Ovary (tissue), 9 donors: ENCODE data around the gene ATP6V0A4. TPM values are rescaled to one million over a fixed set of nuclear protein-coding genes. Genes with fewer than 3 reads are reported as not detected.

Source experiments
- DNase-seq, 5 donors: peaks; one replicate each; pipeline ENCODE4 v3.0.0-alpha.2; 2019 to 2020
- H3K27ac ChIP-seq, 2 donors: fragments of 200-600 bp; one replicate each; pipeline versions ENCODE4 v1.5.1 to v1.8.0; 2019 to 2022
- H3K27me3 ChIP-seq: fragments of 200-600 bp; one replicate; pipeline ENCODE4 v1.8.0; 2022
- H3K36me3 ChIP-seq: fragments of 200-600 bp; sonication (generic); one replicate; pipeline ENCODE4 v1.5.1; 2019
- H3K4me1 ChIP-seq: one replicate; pipeline ENCODE4 v1.8.1; 2013; ENCODE audit warnings: mild to moderate bottlenecking, moderate library complexity; ENCODE audit not compliant: insufficient read depth
- H3K4me3 ChIP-seq: fragments of 200-600 bp; sonication (generic); one replicate; pipeline ENCODE4 v1.5.1; 2017
- H3K9me3 ChIP-seq, 2 donors: fragments of 200-600 bp in 1 of 2; sonication (generic) in 1 of 2; one replicate each; pipeline versions ENCODE4 v1.5.1 to v1.8.1; 2013 to 2019; ENCODE audit warnings: mild to moderate bottlenecking in 1 of 2, moderate library complexity in 1 of 2
- EP300 ChIP-seq: sonication (generic); formaldehyde crosslinking; IDR thresholded peaks from one replicate; pipeline ENCODE4 v1.6.1; 2017; ENCODE audit warnings: antibody characterized with exemption
- POLR2A ChIP-seq: fragments of 450-650 bp; IDR thresholded peaks from one replicate; pipeline ENCODE4 v1.6.1; 2017; ENCODE audit warnings: antibody characterized with exemption, mild to moderate bottlenecking, moderate library complexity
- WGBS, 3 donors: extraction: QIAGEN DNeasy Blood & Tissue Kit in 1 of 3; methylation state at CpG; one replicate each; pipeline versions ENCODE4 v1.1.5 to v1.1.7; 2013 to 2017; 5-methylcytosine and 5-hydroxymethylcytosine counted together
- intact Hi-C, 4 donors: fragments of 100-400 bp; cut with DNase I; formaldehyde crosslinking; loops; one replicate each; pipeline versions ENCODE4 v1.11.0 to v1.15.1; 2022 to 2023
- polyA plus RNA-seq, 2 donors: library from polyadenylated mRNA; stranded (reverse); fragments of 200-250 nt in 1 of 2; fragments of 350-450 nt in 1 of 2; fragmentation: Illumina TruSeq in 1 of 2; extraction: RNeasy Lipid Tissue Mini Kit (QIAGEN cat#74804) in 1 of 2; gene quantifications; one replicate each; pipeline ENCODE4 v1.2.3, GENCODE V29; 2013 to 2014
- total RNA-seq, 7 donors: library from RNA; depleted of rRNA in 2 of 7; stranded (reverse); fragments of >200 nt in 2 of 7; fragmentation: NEBNext Ultra II Directional in 3 of 7; extraction: Animal tissue kit (Norgen Biotek cat#: 25700) in 3 of 7; gene quantifications; one replicate each; pipeline versions ENCODE4 v1.1.0 to v1.2.4, GENCODE V29; 2016 to 2023
- TF ChIP-seq, protein P1 (sequence below), 3 donors: fragments of 450-650 bp in 2 of 3; fragments of 200-600 bp in 1 of 3; IDR thresholded peaks; one replicate each; pipeline versions ENCODE4 v1.5.1 to v1.8.0; 2016 to 2022; ENCODE audit warnings: antibody characterized with exemption in 3 of 3, mild to moderate bottlenecking in 1 of 3
- donor health status: DM: no; HTN: no; CAD: no; lungs with moderate emphysema.
- donor health status: DM: no; HTN: no; CAD: no.
- donor health status: Bipolar disorder and iron deficiency.
- donor health status: DM: yes; HTN: yes; CAD: no.
- donor health status: DM: no; HTN: no; CAD: no.
- donor health status: DM: yes; HTN: yes; CAD: no.

The ATP6V0A4 gene
- total and polyA plus RNA-seq, 9 donors = 1.7 TPM; not detected in 8

DNA sequence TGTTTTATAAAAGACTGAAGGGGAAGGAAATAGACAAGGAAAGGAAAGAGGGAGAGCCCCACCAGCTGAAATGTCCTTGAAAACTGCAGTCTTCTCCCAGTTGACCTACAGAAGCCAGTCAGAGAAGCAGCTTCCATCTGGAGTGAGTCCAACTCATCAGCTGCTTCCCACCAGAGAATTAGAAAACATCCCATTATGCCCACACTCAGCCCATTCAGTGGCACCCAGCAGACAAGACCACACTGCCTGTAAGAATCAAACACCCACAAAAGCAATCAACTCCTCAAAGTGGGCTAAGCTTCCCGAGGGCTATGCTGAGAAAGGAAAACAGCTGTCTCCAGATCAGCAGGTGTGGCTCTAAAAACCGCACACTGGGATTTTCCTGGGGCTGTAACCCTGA is 29.8 kb downstream of the ATP6V0A4 start:
- Histone ChIP-seq H3K27ac (no peak overlapping the region), H3K36me3 (no peaks in the 10 kb centered on the region), H3K9me3 (no peaks in the 10 kb centered on the region), H3K4me3 (no peak overlapping the region), H3K4me1 (no peaks in the 10 kb centered on the region), H3K27me3 (no peaks in the 10 kb centered on the region)
- TF ChIP-seq, protein P1, sequence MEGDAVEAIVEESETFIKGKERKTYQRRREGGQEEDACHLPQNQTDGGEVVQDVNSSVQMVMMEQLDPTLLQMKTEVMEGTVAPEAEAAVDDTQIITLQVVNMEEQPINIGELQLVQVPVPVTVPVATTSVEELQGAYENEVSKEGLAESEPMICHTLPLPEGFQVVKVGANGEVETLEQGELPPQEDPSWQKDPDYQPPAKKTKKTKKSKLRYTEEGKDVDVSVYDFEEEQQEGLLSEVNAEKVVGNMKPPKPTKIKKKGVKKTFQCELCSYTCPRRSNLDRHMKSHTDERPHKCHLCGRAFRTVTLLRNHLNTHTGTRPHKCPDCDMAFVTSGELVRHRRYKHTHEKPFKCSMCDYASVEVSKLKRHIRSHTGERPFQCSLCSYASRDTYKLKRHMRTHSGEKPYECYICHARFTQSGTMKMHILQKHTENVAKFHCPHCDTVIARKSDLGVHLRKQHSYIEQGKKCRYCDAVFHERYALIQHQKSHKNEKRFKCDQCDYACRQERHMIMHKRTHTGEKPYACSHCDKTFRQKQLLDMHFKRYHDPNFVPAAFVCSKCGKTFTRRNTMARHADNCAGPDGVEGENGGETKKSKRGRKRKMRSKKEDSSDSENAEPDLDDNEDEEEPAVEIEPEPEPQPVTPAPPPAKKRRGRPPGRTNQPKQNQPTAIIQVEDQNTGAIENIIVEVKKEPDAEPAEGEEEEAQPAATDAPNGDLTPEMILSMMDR (IDR thresholded peaks at IDR 0.05) = no peak
- DNase-seq = no peak
- intact Hi-C loops = no loop called here
- 2 to 45% (median 36%) methylated on average over 2 of the region's 2 CpGs for WGBS, 3 donors

DNA sequence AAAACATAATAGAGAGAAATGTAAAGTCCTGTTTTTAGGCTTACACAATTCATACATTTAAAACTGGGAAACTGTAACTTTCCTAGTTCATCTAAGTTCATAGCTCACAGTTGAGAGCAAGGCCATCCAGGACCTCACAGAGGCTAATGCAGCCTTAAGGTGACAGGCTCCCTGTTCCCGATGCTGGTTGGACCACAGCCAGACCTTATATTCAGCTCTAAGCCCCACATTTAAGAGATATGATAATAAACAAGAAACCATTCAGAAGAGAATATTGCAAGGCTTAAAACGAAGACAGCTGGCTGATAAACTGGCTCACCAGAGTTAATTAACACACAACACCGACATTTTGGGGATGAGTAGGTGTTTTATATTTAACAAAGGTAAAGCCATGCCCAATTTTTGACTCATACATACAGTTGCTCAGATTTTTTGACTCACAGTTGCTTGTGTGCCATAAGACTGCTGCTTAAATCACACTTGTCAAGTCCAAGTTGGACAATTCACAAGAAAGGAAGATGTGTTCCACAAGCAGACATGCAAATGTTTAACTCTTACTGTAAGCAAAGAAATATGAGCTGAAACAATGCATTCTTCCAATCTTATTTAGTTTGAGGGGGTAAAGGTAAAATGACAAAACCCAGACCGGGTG is 41.3 kb downstream of the ATP6V0A4 start:
- H3K4me1 ChIP-seq = no peaks in the 10 kb centered on the region
- WGBS, 3 donors = 38 to 50% (median 41%) methylated on average over 4 of the region's 4 CpGs
- H3K4me3 ChIP-seq = no peak overlapping the region
- H3K27ac ChIP-seq = no peak overlapping the region
- no peaks in the 10 kb centered on the region for H3K36me3 ChIP-seq
- intact Hi-C loops = no loop called here
- no peaks in the 10 kb centered on the region for H3K27me3 ChIP-seq
- TF ChIP-seq, protein P1 (IDR thresholded peaks at IDR 0.05) = no peak
- TF ChIP-seq POLR2A = no peak
- no peak for TF ChIP-seq EP300
- DNase-seq = no peak
- H3K9me3 ChIP-seq = no peaks in the 10 kb centered on the region

DNA sequence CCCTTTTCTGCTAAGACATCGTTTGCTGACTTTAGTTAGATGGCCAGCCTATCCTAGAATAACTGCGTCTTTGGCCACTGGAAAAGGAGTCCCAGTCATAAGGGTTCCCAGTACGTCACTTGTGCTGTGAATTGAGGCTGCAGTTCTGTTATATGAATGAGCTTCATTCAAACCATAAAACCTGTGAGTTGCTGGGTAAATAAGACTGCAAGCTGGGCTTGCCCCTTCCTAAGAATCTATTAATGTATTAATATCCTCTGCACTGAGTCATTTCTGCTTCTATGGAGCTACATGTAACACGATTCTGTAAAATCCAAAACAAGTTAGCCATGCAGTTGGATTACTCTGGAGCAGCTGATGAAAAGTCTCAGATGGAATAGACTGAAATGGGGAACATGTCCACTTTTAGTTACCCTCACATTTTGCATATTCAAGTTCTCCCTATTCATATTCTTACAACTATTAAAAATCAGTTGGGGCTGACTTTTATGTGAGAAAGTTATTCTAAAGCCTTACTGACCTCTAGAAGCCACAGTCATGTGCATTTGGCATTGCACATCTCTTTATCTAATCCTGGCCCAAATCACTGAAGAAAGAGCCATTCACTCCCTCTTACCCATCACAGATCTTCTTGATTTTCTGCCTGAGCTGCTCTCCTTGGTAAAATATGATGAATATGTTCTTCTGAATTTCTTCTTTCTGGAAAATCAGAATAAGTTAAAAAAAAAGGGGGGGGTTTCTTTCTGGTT is 42.0 kb downstream of the ATP6V0A4 start:
- Histone ChIP-seq H3K27ac (no peak overlapping the region), H3K4me3 (no peak overlapping the region), H3K4me1 (no peaks in the 10 kb centered on the region), H3K27me3 (no peaks in the 10 kb centered on the region), H3K36me3 (no peaks in the 10 kb centered on the region), H3K9me3 (no peaks in the 10 kb centered on the region)
- WGBS, 3 donors = 66 to 71% (median 70%) methylated on average over 4 of the region's 4 CpGs
- intact Hi-C loops = no loop called here
- DNase-seq = no peak
- no peak for TF ChIP-seq POLR2A

DNA sequence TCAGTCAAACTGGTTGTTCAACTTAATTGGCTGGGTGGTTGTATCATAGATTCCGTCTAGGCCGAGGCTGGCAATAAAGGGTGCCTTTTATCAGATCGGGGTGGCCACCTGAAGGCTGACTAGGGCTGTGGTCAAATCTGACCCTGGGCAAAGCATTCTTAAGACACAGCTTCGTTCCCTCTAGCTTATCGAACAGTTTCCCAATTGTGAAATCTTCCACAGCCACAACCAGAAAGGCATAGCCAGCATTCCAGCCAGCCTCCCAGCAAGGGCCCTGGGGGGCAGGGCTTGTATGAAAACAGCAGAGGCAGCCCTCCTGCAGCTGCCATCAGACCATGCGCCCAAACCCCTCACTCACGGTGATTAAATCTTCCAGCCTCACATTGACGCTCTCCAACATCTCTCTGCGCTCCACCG is 42.7 kb downstream of the ATP6V0A4 start:
- TF ChIP-seq, protein P1 (IDR thresholded peaks at IDR 0.05) = no peak
- TF ChIP-seq EP300 (no peak), POLR2A (no peak)
- Histone ChIP-seq H3K9me3 (no peaks in the 10 kb centered on the region), H3K4me3 (no peak overlapping the region), H3K27ac (no peak overlapping the region), H3K36me3 (no peaks in the 10 kb centered on the region), H3K4me1 (no peaks in the 10 kb centered on the region), H3K27me3 (no peaks in the 10 kb centered on the region)
- WGBS, 3 donors = 80 to 88% (median 85%) methylated on average over 9 to 10 of the region's 10 CpGs
- intact Hi-C loops = no loop called here
- no peak for DNase-seq

DNA sequence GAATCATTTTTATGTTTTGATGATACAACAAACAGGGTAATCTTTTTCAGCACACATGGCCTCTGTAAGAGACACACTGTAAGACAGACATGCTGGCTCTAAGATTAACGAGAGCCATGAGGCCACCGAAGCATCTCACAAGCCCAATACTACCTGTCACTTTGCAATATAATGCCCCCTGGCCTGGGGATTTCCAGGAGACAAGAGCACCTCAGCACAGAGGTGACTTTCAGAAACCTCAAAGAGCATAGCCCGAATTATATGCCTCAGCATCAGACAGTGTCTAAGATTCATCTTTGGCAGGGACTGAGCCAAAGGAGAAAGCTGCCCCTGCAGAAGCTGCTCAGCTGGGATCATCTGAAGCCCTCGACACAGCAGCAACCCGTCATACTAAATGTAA is 44.4 kb downstream of the ATP6V0A4 start:
- no peaks in the 10 kb centered on the region for H3K27me3 ChIP-seq
- no peak for DNase-seq
- no peaks in the 10 kb centered on the region for H3K4me1 ChIP-seq
- WGBS, 3 donors = 83 to 93% (median 84%) methylated on average over 5 of the region's 5 CpGs
- H3K4me3 ChIP-seq = no peak overlapping the region
- no peaks in the 10 kb centered on the region for H3K9me3 ChIP-seq
- TF ChIP-seq EP300 (no peak), POLR2A (no peak)
- TF ChIP-seq, protein P1 (IDR thresholded peaks at IDR 0.05) = no peak
- no peaks in the 10 kb centered on the region for H3K36me3 ChIP-seq
- no peak overlapping the region for H3K27ac ChIP-seq
- intact Hi-C loops = no loop called here
